ELF-1 (cell line): ENCODE data around the gene LRRC27.

ENCODE experiments used
- DNase-seq: peaks from one replicate; pipeline ENCODE4 v3.0.0-alpha.2; 2016; ENCODE audit warnings: low read depth, low spot score

The LRRC27 gene

DNA sequence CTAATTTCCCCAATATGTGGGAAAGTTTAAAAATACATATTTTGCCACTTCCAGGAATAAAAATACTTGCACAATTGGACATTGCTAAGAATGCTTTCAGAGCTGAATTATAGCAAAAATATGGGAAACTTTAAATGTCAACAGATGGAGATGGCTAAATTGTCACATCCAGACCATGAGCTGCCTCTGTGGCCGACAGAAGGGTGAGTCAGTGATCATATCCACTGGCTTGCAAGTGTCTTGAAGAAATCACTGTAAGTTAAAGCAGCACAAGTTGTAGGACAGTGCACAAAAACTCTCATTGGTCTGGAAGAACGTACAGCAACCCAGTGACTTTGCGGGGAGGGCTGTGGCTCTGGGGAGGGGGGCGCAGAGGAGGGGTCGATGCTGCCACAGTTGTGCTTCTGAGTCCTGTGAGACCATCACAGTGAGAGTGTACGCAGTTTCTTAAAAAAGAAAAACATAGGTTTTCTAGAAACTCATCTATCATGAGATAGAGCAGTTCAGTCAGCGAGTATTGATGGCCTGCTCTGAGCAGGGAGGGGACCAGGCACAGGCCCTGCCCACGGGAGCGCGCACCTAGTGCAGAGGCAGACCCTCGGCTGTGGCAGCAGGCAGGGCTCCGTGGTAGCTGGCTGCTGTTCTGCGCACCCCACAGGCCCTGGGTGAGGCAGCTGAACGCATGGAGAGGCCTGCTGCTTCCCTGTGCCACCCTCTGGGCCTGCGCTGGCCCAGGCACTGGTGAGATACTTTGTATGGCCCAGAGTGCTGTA lies 25.5 kb downstream of the LRRC27 start:
- no peak for DNase-seq

DNA sequence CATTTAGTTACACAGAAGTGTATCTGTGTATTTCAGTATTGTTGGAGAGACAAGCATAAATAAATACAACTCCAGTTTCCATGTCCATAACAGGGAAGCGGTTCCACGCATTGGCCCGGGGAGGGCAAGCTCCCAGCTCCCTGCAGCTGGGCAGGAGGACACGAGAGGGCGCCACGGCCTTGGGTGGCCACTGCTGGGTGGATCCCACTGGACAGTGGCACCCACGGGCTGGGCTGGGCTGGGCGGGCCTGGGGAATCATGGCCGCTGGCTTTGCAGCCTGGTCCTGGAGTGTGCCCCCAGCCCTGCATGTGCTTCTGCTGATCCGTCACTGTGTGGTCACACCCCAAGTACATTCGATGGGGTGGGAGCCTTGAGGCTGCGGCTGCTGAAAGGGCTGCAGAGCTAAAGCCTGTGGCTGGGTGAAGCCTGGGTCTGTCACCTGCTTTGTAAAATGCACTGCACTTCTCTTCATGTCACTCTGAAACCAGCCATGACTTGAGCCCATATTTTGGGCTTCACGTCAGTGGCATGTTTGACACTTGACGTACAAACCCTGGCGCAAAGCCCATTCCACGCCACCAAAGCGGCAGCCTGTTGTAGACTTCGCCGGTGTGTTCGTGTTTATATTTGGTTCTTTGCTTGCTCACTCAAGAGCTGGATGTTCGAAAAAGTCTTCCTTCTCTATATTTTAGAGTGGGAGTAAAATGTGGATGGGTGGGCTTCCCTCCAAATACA lies 27.5 kb downstream of the LRRC27 start:
- DNase-seq: no peak

DNA sequence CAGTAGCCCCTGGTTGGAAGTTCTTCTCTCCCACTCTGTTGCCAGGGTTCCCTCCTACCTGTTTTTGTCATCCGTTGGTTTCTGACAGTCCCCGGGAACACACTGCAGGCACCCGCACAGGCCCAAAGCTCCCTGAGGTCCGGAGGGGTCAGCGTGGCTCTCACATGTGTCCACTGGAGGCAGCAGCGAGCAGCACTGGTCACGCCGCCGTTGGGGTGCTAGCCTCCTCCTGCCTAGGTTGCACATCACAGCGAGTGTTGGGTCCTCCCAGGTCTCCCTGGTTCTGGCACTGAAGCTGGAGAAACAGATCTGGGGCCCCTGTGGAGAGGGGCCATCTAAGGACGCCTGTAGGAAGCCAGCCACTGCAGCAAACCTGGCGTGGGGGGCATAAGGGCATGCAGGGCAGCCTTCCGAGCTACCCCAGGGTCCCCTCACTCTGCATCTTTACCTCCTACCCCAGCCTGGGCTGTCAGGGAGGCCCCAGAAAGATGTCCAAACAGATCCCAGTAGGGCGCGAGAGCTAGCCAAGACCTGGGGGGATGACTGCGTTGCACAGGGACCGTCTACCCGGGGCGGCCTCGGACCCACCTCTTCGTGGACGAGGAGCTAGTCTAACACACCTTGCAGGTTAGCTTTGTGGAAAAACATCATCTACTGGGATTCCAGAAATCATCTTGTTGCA lies 28.9 kb downstream of the LRRC27 start:
- DNase-seq: peak; percentile 38

DNA sequence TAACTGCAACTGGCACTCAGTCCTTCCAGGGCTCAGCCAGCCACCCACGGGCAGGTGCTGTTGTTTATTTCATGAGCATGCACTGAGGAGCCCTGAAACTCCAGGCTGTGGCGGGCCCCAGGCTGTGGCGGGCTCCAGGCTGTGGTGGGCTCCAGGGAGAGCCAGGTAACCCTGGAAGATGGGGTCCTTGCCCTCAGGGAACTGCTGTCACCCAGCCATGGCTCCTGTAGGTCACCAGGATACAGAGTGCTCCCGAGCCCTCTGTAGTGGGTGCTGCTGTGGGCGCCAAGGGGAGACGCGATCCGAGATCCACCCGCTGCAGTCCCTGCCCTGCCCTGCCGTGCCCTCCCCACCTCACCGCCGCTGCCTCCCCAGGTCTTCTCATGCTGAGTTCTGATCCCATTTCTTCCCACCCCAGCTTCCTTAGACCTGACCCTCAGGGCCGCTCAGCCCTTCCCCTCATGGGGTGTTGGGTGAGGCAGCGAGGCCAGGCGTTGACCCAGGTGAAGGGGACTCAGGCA lies 29.6 kb downstream of the LRRC27 start:
- no peak for DNase-seq

DNA sequence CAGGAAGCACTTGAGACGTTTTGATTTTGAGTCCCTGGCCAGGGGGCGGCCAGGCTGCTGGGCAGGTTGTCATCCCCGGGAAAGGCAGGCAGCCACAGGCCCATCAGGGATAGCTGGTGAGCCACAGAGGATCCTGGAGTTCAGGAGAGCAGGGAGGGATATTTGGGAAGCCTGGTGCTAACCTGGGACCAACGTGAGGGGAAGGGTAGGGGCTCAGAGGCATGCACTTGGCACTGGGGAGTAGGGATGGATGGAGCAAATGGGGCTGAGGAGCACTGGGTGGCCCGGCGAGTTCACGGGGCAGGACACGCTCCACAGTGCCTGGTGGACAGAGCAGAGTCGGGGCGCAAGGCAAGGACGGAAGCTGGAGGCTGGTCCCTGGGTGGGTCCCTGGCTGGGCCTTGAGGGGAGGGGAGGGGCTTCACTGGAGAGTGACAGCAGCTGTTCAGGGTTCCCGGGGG lies 30.2 kb downstream of the LRRC27 start:
- DNase-seq: no peak

DNA sequence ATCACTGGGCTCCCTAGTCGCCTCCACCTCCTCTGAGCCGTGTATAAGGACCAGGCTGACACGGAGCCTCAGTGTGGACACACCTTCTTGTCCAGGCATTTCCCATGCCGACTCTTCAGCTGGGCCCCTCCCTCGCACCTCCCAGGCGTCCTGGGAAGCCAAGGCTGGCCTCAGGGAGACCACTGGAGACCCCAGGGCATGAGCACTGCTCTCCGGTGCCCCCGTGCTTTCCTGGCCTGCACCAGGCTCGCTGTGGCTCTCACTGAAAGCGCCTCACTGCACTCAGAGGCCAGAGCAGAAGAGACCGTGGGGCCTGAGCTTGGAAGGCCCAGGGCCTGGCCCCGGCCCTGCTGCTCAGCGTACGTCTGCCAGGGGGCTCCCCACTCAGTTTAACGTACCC lies 31.4 kb downstream of the LRRC27 start:
- no peak for DNase-seq

DNA sequence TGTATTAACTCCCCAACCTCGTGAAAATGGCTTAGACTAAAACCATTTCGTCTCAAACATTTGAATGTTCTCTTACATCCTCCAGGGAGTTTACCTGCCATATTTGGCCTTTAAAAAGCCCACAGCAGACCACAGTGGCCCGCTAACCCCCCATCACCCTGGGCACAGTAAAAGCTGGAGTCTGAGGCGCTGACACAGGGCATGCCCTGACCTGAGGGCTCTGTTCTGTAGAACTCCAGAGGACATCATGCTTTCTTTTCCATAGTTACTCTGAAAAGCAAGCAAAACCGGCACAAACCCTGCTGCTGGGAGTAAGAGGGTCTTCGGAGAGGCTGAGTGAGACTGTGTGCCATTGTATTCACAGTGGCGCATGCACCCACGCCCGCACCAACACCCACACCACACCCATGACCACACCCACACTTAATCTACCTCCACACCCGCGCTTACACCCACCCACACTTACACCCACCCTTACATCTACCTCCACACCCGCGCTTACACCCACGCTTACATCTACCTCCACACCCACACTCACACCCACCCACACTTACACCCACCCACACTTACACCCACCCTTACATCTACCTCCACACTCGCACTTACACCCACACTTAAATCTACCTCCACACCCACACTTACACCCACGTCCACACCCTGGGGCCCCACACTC lies 32.1 kb downstream of the LRRC27 start:
- DNase-seq: no peak

DNA sequence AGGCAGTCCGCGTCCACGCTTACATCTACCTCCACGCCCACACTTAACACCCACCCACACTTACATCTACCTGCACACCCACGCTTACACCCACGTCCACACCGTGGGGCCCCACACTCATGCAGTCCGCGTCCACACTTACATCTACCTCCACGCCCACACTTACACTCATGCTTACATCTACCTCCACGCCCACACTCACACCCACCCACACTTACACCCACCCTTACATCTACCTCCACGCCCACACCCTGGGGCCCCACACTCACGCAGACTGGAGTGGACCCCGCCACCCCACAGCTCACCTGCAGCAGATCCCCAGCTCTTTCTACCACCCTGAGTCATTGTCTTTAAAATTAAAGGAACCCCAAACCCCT lies 32.6 kb downstream of the LRRC27 start:
- DNase-seq: no peak

DNA sequence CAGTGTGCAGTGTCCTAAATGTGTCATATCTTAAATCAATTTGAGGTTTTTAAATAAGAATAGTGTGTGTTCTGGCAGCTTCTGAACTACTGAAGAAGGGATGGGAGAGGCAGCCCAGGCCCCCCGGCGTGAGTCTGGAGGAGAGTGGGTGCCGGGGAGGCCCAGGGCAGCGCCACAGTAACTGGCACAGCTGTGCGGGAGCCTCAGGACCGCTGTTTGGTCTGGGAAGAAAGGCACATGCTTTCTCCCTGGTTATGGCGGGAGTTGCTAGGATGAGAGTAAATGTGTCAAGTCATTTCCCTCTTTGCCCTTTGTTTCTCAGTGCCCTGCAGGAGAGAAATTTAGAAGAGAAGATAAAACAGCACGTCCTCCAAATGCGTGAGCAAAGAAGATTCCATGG lies 33.1 kb downstream of the LRRC27 start:
- DNase-seq: no peak

DNA sequence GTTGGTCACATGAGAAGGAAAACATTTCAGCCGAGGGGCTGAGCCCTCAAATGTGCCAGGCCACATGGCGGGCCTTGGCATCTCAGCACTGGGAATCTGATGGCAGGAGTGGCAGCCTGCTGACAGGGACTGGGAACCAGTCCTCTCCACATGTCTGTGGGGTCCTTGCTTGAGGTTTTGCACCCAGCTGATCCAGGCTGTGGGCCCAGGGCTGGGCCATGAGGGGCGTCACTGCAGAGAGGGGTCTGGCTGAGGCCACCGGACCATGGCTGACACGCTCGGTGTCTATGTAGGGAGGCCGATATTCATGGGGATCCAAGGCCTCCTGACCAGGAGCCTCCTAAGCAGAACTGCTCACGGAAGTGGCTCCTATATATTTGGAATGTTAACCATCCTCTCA lies 34.0 kb downstream of the LRRC27 start:
- no peak for DNase-seq

DNA sequence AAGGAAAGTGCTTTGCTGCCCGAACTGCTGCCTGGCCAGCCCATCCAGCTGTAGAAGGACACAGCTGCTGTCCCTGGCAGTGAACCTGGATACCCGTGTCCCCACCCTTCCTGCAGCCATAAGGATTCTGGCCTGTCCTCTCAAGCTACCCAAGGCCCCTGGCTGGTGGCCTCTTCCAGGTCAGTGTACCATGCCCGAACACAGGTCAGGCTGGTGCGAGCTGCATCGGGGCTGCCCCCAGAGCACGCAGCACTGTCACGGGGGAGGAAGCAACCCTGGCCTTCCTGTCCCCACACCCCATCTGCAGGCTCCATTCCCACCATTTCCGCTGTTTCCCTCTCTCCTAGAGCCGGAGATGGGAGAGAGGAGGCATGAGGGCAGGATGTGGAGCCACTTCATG lies 34.5 kb downstream of the LRRC27 start:
- no peak for DNase-seq

DNA sequence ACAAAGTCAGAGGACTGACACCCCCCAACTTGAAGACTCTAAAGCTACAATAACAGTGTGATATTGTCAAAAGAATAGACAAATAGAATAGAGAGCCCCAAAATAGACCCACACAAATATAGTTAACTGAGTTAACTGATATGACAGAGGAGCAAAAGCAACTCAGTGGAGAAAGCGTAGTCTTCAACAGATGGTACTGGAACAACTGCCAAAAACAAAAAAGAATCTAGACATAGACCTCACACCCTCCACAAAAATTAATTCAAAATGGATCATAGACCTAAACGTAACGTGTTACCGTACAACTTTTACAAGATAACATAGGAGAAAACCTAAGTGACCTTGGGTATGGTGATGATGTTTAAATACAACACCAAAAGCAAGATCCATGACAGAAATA lies 36.4 kb downstream of the LRRC27 start:
- DNase-seq: no peak

DNA sequence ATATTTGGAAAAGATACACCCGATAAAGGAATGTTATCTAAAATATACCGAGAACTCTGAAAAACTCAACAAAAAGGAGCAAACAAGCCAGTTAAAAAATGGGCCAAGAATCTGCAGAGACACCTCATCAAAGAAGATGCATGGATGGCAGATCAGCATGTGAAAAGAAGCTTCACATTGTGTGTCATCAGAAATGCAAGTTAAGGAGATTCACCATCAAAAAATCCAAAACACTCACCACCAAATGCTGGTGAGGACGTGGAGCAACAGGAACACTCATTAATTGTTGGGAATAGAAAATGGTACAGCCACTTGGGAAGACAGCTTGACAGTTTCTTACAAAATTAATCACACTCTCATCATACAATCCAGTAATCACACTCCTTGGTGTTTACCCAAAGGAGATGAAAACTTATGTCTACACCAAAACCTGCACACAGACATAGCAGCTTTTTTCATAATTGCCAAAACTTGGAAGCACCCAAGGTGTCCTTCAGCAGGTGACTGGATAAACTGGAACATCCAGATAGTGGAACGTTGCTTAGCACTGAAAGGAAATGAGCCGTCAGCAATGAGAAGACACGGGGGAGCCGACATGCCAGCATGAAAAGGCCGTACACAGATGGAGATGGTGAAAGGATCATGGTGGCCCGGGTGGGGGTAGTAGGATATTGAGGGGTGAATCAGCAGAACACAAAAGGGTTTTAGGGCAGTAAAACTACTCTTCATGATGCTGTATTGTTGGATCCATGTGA lies 37.1 kb downstream of the LRRC27 start:
- DNase-seq: no peak

DNA sequence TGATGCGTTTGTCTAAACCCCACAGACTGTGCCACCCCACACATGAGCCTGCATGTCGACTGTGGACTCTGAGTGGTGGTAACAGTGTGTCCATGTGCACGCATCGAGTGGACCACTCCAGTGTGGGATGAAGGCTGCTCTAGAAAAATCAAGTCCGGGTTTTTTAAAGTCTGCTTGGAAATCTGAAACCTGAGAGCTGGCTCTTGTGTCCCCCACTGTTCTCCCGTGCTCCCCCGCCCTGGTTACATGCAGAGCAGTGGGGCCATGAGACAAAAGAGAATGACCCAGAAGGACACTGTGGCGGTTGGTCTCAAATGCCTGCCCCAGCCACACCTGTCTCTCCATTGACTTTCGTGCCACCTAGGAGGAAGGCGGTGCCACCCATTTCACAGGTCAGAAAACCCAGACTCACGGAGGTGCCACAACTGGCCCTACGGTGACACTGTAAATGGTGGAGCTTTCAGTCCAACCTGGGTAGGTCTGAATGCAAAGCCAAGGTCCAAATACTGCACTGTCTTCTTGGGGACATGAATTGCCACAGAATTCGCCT lies 37.7 kb downstream of the LRRC27 start:
- DNase-seq: no peak

DNA sequence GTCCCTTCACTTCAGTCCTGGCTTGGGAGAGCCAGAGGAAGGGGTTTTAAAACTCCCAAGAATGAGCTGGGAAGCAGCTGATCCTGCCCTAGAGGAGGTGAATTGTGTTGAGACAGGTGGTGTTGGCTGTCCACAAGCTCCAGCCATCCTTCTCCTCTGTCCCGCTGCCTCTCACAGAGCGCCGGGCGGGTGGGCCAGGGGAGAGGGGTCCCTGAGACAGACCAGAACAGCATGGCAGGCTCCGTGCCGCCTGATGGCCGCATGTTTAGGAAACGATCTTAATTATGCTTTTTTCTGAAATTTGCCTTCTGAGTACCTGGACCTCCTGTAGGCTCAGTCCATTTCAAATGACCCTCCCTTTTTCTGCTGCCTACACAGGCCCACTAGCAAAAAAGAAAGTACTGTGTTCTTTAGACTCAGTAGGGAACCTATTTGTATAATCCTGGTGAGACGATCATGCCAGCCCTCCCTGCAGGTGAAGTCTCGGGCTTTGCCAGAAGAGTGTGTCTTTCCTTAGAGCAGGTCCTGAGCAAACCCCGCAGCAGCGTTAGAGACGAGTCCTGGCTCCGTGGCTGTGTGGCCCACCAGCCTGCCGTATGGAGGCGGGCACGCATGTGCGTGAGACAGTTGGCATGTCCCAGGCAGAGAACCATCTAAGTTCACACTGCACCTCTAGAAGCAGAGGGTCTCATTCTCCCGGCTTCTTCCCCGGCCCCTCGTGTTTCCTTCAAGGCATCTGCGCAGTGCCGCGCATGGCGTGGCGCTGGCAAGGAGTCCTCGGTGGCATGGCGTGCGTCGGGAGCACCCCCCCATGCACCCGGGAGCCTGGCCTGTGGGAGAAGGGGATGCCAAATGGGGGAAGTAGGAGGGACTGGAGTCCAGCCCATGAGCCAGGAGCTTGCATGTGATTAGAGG lies 38.7 kb downstream of the LRRC27 start:
- no peak for DNase-seq

DNA sequence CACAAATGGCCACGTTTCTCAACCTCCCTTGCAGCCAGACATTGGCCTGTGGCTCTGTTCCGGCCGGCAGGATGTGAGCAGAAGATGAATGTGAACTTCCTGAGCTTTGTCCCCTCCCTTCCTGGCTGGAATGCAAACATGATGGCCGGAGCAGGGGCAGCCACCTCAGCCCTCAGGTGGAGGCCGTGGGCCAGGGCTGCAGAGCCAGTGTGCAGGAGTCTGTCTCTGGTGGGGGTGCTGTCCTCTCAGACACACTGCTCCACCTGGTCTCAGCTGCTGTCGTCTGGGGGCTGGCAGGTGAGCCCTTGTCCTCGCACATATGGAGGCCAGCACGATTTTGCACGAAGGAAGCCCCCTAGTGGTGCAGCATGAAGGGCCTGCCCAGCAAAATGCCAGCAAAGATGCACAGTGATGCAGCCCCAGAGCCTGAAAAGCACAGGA lies 39.7 kb downstream of the LRRC27 start:
- peak; percentile 21 for DNase-seq

DNA sequence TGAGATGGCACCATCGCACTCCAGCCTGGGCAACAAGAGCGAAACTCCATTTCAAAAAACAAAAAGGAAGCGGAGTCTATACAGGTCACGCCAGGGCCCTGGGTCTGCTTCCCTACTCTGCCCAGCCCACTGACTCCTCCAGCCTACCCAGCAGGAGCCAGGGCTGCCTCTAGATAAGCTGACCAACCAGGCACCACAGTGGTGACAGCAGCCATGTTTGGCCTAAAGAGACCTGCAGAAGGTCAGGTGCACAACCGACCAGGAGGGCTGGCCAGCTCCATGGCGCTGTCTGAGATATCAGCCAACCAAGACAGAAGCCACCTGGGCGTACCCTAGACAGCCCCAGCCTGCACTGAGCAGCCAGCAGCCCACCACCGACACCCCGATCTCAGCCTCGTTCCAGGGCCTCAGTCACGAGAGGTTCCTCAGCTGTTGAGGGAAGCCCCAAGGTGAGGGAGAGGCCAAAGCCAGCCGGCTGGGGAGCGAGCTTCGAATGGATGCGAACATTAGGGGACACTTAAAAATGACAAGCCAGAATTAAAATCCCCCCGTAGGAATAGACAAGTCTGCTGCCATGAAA lies 40.6 kb downstream of the LRRC27 start:
- DNase-seq: no peak

DNA sequence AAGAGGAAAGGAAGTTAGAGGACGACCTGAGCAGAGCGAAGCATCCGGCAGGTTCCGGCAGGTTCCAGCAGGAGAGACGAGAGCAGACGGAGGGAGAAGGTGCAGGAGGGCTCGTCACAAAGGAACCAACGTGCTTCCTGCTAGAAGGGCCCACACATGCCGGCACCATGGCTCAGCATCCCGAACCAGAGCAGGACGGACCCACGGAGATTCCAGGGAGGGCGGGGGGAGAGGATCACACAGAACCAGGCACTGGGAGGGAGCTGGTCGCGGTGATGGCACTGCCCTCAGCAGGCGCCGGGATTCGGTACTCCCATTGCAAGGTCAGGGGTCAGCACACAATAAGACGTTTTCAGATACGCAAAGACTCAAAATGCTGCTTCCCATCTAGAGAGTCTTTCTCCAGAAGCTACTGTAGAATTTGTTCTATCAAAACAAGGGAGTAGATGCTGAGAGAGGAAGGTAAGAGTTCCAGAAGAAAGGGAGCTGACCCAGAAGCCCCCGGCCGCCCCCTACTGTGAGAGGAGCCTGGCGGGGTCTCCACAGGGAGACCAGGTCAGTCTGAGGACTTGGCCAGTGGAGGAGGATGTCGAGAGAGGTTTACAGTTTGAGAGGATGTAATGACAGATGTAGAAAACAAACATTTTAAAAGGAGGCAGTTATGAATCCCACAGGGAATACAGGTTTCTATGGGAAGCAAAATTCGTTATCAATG lies 41.4 kb downstream of the LRRC27 start:
- no peak for DNase-seq

DNA sequence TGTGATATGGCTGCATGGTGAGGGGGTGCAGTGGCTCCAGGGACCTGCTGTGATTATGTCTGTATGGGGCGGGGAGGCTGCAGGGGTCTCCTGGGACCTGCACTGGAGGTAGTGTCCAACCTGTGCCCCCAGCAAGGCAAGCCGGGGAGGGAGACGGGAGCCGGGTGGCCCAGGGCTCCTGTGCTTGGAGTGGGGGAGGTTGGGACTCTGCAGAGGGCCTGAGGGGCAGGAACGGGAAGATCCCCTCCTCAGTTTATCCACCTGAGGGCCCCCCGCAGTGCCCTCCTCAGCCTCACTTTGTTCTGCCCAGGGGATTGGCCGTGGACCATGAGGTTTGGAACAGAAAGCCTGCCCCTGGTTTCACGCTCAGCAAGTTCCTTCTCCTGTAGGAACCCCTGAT lies 42.2 kb downstream of the LRRC27 start:
- DNase-seq: no peak
